ENCODE measurements around the gene ZNF761. TPM values are rescaled to one million over a fixed set of nuclear protein-coding genes. Genes with fewer than 3 reads are reported as not detected.
"Not testable (repeated sequence)": the region's sequence is repeated elsewhere in the genome, so short reads cannot be mapped to it uniquely, and the experiment has no call there.

Gene ZNF761
- polyA plus RNA-seq, 4 donors, result 5.1 to 19.8 (median 6.2) TPM

DNA sequence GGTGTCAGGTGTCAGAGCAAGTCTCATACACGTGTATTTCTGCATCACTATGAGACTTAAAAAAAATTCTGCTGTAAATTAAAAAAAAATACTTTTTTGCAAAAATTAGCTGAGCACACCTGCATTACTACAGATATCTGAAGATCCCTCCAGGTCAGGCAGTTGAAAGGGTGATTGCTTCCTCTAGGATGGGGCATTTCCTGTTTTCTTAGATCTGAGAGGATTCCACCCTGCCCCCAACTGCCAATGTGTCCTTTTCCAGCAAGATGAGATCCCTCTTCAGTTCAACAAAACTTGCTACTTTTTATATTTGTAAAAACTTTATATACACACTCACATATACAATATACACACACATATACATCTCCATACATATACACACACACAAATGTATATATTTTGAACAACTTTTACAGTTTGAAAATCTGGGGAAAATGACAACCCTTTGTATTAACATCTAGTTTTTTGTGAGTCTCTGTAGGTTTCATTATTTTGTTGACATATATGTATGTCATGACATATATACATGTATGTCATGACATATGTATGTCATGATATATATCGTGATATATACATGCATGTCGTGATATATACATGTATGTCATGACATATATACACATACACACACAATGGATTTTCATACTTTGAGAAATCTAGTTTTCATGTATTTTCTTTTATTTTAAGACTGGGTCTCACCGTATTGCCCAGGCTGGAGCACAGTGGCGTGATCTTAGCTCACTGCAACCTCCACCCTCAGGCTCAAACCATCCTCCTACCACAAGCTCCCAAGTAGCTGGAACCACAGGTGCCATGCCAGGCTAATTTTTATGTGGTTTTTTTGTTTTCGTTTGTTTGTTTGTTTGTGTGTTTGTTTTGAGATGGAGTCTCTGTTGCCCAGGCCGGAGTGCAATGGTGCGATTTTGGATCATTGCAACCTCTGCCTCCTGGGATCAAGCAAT, 53.5 kb downstream of the ZNF761 start:
- FAIRE-seq (peak; percentile 64), DNase-seq (no peak)
- 81 to 84% (median 84%) methylated on average over 8 of the region's 8 CpGs for WGBS, 3 donors
- Histone ChIP-seq H3K9me3 (ENCODE audit: control insufficient read depth in 2 of 2, insufficient read depth in 1 of 2, low read depth in 1 of 2, low read length in 1 of 2) (peaks cover 2 to 62% of the 10 kb centered on the region in 2 donors), H3K27ac (ENCODE audit: low read depth in 1 of 3, low read length in 2 of 3) (no peak overlapping the region), H3K36me3 (ENCODE audit: control insufficient read depth in 3 of 3, insufficient read depth in 2 of 3, low read depth in 1 of 3, low read length in 3 of 3) (peaks cover 11 to 31% (median 15%) of the 10 kb centered on the region in 3 donors), H3K27me3 (ENCODE audit: control insufficient read depth in 3 of 3, insufficient read depth in 3 of 3, low read length in 3 of 3) (no peaks in the 10 kb centered on the region), H3K4me1 (ENCODE audit: control insufficient read depth in 3 of 3, insufficient read depth in 2 of 3, low read depth in 1 of 3, low read length in 2 of 3) (no peaks in the 10 kb centered on the region), H3K4me3 (ENCODE audit: low read depth in 1 of 3, low read length in 3 of 3) (no peak overlapping the region)

- Histone ChIP-seq H3K27ac (ENCODE audit: low read depth in 1 of 3, low read length in 2 of 3) (no peak overlapping the region), H3K4me3 (ENCODE audit: low read depth in 1 of 3, low read length in 3 of 3) (no peak overlapping the region), H3K9me3 (ENCODE audit: control insufficient read depth in 2 of 2, insufficient read depth in 1 of 2, low read depth in 1 of 2, low read length in 1 of 2) (peaks cover 8 to 64% of the 10 kb centered on the region in 2 donors), H3K4me1 (ENCODE audit: control insufficient read depth in 3 of 3, insufficient read depth in 2 of 3, low read depth in 1 of 3, low read length in 2 of 3) (no peaks in the 10 kb centered on the region), H3K36me3 (ENCODE audit: control insufficient read depth in 3 of 3, insufficient read depth in 2 of 3, low read depth in 1 of 3, low read length in 3 of 3) (peaks cover 11 to 19% (median 13%) of the 10 kb centered on the region in 3 donors), H3K27me3 (ENCODE audit: control insufficient read depth in 3 of 3, insufficient read depth in 3 of 3, low read length in 3 of 3) (no peaks in the 10 kb centered on the region)
- FAIRE-seq, result no peak
- DNase-seq, result no peak
- WGBS, 3 donors, result 92 to 99% (median 95%) methylated on average over 5 of the region's 5 CpGs
These were observed 60.4 kb downstream of the ZNF761 start for GRCh38 chr19:53492153-53492552.

DNA sequence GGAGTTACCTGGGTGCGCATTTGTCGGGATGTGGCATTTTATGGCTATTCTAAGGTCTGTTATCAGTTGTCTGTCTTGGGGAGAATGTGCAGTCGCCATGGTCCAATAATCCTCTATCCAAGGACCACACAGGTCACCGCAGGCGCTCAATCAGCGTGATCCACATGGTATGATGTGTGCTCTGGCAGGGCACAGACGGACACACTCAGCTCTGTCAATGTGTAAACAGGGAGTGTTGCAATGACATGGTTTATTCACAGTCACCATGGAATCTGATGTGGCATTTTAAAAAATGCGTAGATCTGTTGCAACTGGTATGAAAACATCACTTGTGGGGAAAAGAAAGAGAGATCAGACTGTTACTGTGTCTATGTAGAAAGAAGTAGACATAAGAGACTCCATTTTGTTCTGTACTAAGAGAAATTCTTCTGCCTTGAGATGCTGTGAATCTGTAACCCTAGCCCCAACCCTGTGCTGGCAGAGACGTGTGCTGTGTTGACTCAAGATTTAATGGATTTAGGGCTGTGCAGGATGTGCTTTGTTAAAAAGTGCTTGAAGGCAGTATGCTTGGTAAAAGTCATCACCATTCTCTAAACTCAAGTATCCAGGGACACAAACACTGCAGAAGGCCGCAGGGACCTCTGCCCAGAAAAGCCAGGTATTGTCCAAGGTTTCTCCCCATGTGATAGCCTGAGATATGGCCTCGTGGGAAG, 65.7 kb downstream of the ZNF761 start:
- not testable (repeated sequence) for H3K4me1 ChIP-seq (ENCODE audit: control insufficient read depth in 3 of 3, insufficient read depth in 2 of 3, low read depth in 1 of 3, low read length in 2 of 3); H3K36me3 ChIP-seq (ENCODE audit: control insufficient read depth in 3 of 3, insufficient read depth in 2 of 3, low read depth in 1 of 3, low read length in 3 of 3); H3K27me3 ChIP-seq (ENCODE audit: control insufficient read depth in 3 of 3, insufficient read depth in 3 of 3, low read length in 3 of 3); H3K4me3 ChIP-seq (ENCODE audit: low read depth in 1 of 3, low read length in 3 of 3); FAIRE-seq; H3K27ac ChIP-seq (ENCODE audit: low read depth in 1 of 3, low read length in 2 of 3)
- peak in 1 of 2 donors; percentile 51 for DNase-seq
- peaks cover 0 to 29% of the 10 kb centered on the region in 2 donors for H3K9me3 ChIP-seq (ENCODE audit: control insufficient read depth in 2 of 2, insufficient read depth in 1 of 2, low read depth in 1 of 2, low read length in 1 of 2)
- WGBS, 3 donors, result 32 to 49% (median 45%) methylated on average over 10 to 11 of the region's 11 CpGs

DNA sequence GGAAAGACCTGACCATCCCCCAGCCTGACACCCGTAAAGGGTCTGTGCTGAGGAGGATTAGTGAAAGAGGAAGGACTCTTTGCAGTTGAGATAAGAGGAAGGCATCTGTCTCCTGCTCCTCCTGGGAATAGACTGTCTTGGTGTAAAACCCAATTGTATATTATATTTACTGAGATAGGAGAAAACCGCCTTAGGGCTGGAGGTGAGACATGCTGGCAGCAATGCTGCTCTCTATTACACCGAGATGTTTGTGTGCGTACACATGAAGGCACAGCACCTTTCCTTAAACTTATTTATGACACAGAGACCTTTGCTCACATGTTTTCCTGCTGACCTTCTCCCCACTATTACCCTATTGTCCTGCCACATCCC, 66.2 kb downstream of the ZNF761 start:
- peaks cover 0 to 24% of the 10 kb centered on the region in 2 donors for H3K9me3 ChIP-seq (ENCODE audit: control insufficient read depth in 2 of 2, insufficient read depth in 1 of 2, low read depth in 1 of 2, low read length in 1 of 2)
- not testable (repeated sequence) for H3K4me3 ChIP-seq (ENCODE audit: low read depth in 1 of 3, low read length in 3 of 3); H3K27me3 ChIP-seq (ENCODE audit: control insufficient read depth in 3 of 3, insufficient read depth in 3 of 3, low read length in 3 of 3); DNase-seq; H3K4me1 ChIP-seq (ENCODE audit: control insufficient read depth in 3 of 3, insufficient read depth in 2 of 3, low read depth in 1 of 3, low read length in 2 of 3); FAIRE-seq; H3K27ac ChIP-seq (ENCODE audit: low read depth in 1 of 3, low read length in 2 of 3); H3K36me3 ChIP-seq (ENCODE audit: control insufficient read depth in 3 of 3, insufficient read depth in 2 of 3, low read depth in 1 of 3, low read length in 3 of 3)
- 53 to 67% (median 54%) methylated on average over 3 to 4 of the region's 4 CpGs for WGBS, 3 donors

- H3K27me3 ChIP-seq (ENCODE audit: control insufficient read depth in 3 of 3, insufficient read depth in 3 of 3, low read length in 3 of 3); H3K27ac ChIP-seq (ENCODE audit: low read depth in 1 of 3, low read length in 2 of 3); FAIRE-seq; H3K9me3 ChIP-seq (ENCODE audit: control insufficient read depth in 2 of 2, insufficient read depth in 1 of 2, low read depth in 1 of 2, low read length in 1 of 2); H3K4me3 ChIP-seq (ENCODE audit: low read depth in 1 of 3, low read length in 3 of 3); DNase-seq; H3K36me3 ChIP-seq (ENCODE audit: control insufficient read depth in 3 of 3, insufficient read depth in 2 of 3, low read depth in 1 of 3, low read length in 3 of 3): not testable (repeated sequence)
- peaks cover 0 to 16% (median 0%) of the 10 kb centered on the region in 3 donors for H3K4me1 ChIP-seq (ENCODE audit: control insufficient read depth in 3 of 3, insufficient read depth in 2 of 3, low read depth in 1 of 3, low read length in 2 of 3)
- WGBS, 3 donors, result 32 to 51% (median 34%) methylated on average over 7 of the region's 7 CpGs
These were observed 71.4 kb downstream of the ZNF761 start for GRCh38 chr19:53503151-53503550.

- FAIRE-seq; H3K4me3 ChIP-seq (ENCODE audit: low read depth in 1 of 3, low read length in 3 of 3); H3K27ac ChIP-seq (ENCODE audit: low read depth in 1 of 3, low read length in 2 of 3); H3K9me3 ChIP-seq (ENCODE audit: control insufficient read depth in 2 of 2, insufficient read depth in 1 of 2, low read depth in 1 of 2, low read length in 1 of 2); H3K27me3 ChIP-seq (ENCODE audit: control insufficient read depth in 3 of 3, insufficient read depth in 3 of 3, low read length in 3 of 3); DNase-seq; H3K36me3 ChIP-seq (ENCODE audit: control insufficient read depth in 3 of 3, insufficient read depth in 2 of 3, low read depth in 1 of 3, low read length in 3 of 3): not testable (repeated sequence)
- 10 to 19% methylated on average over 9 to 12 of the region's 14 CpGs; no CpG with 5 or more reads in 1 of the 3 donors for WGBS, 3 donors
- H3K4me1 ChIP-seq (ENCODE audit: control insufficient read depth in 3 of 3, insufficient read depth in 2 of 3, low read depth in 1 of 3, low read length in 2 of 3), result peaks cover 0 to 21% (median 0%) of the 10 kb centered on the region in 3 donors
These were observed 72.0 kb downstream of the ZNF761 start for GRCh38 chr19:53503671-53504364.

DNA sequence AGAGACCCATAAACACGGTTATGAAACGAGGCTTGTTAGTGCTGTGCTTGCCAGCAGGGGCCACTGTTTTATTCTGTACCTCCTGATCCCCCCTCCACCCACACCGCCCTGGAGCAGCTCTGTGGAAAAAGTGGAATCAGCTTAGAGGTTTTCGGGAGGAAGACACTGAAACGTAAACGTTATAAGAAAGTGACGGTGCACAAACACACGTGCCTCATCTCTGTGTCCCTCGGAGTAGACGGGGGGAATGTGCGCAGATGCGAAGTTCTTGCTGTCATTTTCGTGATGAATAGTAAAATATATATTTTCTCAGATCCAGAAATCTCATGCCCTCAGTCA, 72.5 kb downstream of the ZNF761 start:
- not testable (repeated sequence) for DNase-seq; H3K4me3 ChIP-seq (ENCODE audit: low read depth in 1 of 3, low read length in 3 of 3); FAIRE-seq

DNA sequence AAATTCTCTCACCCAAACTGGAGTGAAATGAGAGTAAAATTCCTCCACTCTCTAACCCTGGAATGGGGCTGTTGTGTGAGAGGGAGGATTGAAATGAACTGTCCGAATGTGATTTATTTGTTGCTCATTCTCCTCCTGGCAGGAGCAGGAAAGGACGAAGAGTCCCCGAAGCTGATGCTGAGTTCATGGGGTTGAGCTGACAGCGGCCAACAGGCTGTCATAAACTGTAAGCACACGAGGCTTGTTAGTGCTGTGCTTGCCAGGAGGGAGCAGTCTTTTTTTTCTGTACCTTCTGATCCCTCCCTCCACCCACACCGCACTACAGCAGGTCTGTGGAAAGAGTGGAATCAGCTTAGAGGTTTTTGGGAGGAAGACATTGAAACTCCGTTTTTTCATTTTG, 73.1 kb downstream of the ZNF761 start:
- Histone ChIP-seq H3K9me3 (ENCODE audit: control insufficient read depth in 2 of 2, insufficient read depth in 1 of 2, low read depth in 1 of 2, low read length in 1 of 2) (no peaks in the 10 kb centered on the region), H3K36me3 (ENCODE audit: control insufficient read depth in 3 of 3, insufficient read depth in 2 of 3, low read depth in 1 of 3, low read length in 3 of 3) (no peaks in the 10 kb centered on the region), H3K4me3 (ENCODE audit: low read depth in 1 of 3, low read length in 3 of 3) (no peak overlapping the region), H3K27me3 (ENCODE audit: control insufficient read depth in 3 of 3, insufficient read depth in 3 of 3, low read length in 3 of 3) (peaks cover 0 to 2% (median 0%) of the 10 kb centered on the region in 3 donors), H3K27ac (ENCODE audit: low read depth in 1 of 3, low read length in 2 of 3) (no peak overlapping the region), H3K4me1 (ENCODE audit: control insufficient read depth in 3 of 3, insufficient read depth in 2 of 3, low read depth in 1 of 3, low read length in 2 of 3) (peaks cover 0 to 21% (median 0%) of the 10 kb centered on the region in 3 donors)
- 32 to 54% (median 54%) methylated on average over 7 of the region's 7 CpGs for WGBS, 3 donors
- FAIRE-seq, result no peak
- DNase-seq, result peak in 1 of 2 donors; percentile 36

More for the DNA sequence above, 72.5 kb downstream of the ZNF761 start:
- H3K9me3 ChIP-seq (ENCODE audit: control insufficient read depth in 2 of 2, insufficient read depth in 1 of 2, low read depth in 1 of 2, low read length in 1 of 2); H3K27me3 ChIP-seq (ENCODE audit: control insufficient read depth in 3 of 3, insufficient read depth in 3 of 3, low read length in 3 of 3); H3K36me3 ChIP-seq (ENCODE audit: control insufficient read depth in 3 of 3, insufficient read depth in 2 of 3, low read depth in 1 of 3, low read length in 3 of 3); H3K27ac ChIP-seq (ENCODE audit: low read depth in 1 of 3, low read length in 2 of 3): not testable (repeated sequence)
- H3K4me1 ChIP-seq (ENCODE audit: control insufficient read depth in 3 of 3, insufficient read depth in 2 of 3, low read depth in 1 of 3, low read length in 2 of 3), result peaks cover 0 to 21% (median 0%) of the 10 kb centered on the region in 3 donors
- 15 to 25% (median 20%) methylated on average over 11 to 12 of the region's 13 CpGs for WGBS, 3 donors
